DMS79 treated with DMSO at 0.1 percent for 48 hours (cell line): ENCODE measurements around the gene CIAO2B.
"Not testable (repeated sequence)": the region's sequence is repeated elsewhere in the genome, so short reads cannot be mapped to it uniquely, and the experiment has no call there.

Experiments
- DNase-seq: peaks from one replicate; lab custom pipeline; 2025; lab: John Stamatoyannopoulos, UW

The CIAO2B gene

DNA sequence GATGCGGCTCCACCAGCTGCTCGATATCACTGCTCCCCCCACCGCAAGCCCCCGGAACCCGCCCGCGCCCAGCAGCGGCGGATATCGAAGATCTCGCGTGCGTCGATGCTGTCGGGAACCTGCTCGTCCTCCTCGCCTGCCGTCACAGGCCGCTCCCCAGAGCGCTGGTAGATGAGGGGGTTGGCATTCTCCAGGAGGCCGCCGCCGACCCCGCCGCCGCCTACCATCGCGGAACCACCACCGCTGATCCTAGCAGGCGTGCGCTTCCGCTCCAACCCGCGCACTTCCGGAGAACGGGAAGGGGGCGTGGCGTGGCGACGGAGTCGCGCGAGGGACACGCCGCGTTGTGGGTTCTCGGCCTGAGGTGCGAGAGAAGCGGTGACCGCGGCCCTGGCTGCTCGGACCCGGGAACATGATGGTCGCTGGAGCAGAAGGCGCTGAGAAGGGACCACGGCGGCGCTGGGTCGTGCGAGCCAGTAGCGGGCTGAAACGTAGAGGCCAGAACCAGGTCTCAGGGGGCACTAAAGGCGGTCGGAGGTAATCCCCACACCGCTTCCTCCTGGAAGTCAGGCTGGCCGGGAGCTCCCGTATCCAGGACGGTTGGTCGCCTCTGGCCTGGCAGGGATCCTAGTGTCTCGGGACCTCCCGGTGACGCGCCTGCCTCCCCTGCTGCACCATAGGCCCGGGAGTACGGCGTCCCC lies at the start of gene CIAO2B:
CIAO2B (minus strand) TSS at position 265 of the 701 bp plus-strand sequence; CDS start at position 227, 38 bp downstream.
- peak; percentile 43 for DNase-seq

DNA sequence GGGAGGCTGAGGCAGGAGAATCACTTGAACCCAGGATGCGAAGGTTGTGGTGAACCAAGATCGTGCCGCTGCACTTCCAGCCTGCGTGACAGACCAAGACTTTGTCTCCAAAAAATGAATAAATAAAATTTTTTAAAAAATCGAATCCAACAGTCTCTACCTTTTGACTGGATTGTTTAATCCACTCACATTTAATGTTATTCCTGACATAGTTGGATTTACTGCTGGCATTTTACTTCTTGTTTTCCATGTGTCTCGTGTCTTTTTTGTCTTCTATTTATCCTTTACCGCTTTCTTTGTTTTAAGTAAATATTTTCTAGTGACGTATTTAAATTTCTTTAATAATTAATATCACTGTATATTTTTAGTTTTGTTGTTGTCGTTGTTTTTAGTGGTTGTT lies 48.8 kb upstream of the CIAO2B start:
- no peak for DNase-seq

DNA sequence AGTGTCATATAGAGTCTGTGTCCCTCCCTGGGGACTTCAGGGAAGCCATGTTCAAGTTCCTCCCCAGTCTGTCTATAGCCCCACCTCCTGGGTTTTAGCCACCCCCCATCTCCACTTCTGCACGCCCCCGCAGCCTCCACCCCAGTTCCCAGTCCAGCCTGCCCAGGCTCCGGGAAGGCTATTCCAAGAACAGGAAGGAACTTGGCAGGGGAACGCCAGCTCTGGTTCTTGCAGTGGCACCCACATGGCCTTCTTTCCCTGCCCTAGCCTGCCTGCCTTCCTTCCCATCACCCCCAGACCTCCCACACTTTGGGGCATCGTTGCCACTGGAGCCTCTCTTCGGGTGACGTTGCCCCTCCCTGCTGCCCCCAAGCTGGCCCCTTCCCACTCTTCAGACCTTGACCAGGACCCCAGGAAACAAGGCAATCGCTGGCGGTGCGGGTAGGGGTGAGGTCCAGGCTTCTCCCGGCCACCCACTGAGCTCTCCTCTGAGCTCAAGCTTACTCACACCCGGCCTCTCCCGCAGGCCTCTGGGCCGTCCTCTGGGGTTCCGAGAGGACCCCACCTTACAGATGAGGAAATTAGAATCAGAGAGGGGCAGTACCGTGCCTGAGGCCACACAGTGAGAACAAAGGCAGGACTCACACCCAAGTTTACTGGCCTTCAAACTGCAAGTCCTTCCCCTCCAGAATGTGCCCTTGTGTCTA lies 45.0 kb upstream of the CIAO2B start:
- DNase-seq, result no peak

DNA sequence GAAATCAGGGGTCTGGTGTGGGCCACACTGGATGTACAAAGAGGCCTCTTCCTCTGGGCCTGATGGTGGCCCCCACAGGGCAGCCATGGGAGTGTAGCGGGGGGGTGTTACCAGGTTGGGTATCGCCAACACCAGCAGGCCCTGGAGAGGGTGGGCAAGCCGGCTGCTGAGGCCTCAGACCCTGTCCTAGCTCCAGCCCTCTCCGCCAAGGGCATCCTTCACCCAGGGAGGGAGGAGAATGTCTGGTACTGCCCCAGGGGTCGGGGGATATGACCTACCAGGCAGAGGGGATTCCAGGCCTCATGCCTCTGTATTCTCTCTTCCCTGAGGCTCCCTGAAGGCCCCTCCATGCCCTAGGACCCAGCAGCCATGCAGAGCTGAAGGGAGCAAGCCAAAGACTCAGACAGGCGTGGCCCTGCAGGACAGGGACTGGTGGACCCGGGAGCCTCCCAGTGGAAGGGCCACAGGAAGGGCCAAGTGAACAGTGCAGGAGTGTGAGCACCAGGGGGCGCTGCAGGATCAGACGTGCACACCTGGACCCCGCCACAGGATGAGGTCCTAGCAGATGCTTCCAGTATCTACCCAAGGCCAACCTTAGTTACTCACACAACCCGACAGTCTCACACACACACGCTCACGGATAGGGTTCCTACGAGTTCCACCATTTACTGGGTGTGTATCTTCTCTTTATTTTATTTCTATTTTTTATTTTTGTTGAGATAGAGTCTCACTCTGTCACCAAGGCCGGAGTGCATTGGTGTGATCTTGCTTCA lies 43.3 kb upstream of the CIAO2B start:
- peak; percentile 58 for DNase-seq

DNA sequence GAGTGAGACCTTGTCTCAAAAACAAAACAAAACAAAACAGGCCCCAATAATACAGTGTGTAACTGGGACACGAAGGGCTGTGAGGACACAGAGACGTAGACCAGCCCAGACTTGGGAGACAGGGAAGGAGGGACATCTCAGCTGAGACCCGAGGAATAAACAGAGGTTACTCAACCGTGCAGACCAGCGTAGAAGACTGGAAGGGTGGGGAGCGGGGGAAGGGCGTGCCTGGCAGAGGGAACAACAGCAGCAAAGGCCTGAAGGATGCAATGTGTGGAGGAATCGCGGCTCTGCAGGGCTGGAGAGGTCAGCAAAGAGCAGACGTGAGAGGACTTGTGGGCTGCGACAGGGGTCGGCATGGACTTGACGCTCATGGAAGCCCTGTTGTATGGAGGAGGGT lies 42.5 kb upstream of the CIAO2B start:
- no peak for DNase-seq

DNA sequence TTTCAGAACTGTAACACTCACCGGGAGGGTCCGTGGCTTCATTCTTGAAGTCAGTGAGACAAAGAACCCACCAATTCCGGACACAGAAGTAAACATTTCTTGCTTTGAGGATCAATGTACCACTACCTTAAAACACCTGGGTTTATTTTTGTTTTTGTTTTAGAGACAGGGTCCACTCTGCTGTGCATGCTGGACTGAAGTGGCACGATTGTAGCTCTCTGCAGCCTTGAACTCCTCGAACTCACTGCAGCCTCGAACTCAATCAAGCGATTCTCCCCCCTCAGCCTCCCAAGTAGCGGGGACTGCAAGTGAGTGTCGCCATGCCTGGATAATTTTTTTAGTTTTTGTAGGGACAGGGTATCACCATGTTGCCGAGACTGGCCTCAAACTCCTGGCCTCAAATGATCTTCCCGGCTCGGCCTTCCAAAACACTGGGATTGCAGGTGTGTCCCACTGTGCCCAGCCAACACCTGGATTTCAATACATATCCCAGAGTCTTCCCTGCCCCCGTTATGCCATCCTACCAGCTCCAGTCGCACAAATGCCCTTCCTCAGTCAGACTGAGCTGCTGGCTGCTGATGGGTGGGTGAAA lies 41.2 kb upstream of the CIAO2B start:
- no peak for DNase-seq

DNA sequence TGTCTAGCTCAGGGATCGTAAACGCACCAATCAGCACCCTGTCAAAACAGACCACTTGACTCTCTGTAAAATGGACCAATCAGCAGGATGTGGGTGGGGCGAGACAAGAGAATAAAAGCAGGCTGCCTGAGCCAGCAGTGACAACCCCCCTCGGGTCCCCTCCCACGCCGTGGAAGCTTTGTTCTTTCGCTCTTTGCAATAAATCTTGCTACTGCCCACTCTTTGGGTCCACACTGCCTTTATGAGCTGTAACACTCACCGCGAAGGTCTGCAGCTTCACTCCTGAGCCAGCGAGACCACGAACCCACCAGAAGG lies 40.7 kb upstream of the CIAO2B start:
- not testable (repeated sequence) for DNase-seq

DNA sequence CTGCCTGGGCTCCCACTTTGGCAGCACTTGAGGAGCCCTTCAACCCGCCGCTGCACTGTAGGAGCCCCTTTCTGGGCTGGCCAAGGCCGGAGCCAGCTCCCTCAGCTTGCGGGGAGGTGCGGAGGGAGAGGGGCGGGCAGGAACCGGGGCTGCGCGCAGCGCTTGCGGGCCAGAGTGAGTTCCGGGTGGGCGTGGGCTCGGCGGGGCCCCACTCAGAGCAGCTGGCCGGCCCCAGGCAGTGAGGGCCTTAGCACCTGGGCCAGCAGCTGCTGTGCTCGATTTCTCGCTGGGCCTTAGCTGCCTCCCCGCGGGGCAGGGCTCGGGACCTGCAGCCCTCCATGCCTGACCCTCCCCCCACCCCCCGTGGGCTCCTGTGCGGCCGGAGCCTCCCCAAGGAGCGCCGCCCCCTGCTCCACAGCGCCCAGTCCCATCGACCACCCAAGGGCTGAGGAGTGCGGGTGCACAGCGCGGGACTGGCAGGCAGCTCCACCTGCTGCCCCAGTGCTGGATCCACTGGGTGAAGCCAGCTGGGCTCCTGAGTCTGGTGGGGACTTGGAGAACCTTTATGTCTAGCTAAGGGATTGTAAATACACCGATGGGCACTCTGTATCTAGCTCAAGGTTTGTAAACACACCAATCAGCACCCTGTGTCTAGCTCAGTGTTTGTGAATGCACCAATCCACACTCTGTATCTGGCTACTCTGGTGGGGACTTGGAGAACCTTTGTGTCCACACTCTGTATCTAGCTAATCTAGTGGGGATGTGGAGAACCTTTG lies 40.1 kb upstream of the CIAO2B start:
- DNase-seq, result not testable (repeated sequence)

DNA sequence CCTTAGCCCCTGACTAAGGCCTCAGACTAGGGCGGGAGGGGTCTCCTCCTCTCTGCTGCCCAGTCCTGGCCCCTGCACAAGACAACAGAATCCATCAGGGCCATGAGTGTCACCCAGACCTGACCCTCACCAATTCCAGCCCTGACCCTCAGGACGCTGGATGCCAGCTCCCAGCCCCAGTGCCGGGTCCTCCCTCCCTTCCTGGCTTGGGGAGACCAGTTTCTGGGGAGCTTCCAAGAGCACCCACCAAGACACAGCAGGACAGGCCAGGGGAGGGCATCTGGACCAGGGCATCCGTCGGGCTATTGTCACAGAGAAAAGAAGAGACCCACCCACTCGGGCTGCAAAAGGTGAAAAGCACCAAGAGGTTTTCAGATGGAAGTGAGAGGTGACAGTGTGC lies 39.5 kb upstream of the CIAO2B start:
- DNase-seq, result no peak

DNA sequence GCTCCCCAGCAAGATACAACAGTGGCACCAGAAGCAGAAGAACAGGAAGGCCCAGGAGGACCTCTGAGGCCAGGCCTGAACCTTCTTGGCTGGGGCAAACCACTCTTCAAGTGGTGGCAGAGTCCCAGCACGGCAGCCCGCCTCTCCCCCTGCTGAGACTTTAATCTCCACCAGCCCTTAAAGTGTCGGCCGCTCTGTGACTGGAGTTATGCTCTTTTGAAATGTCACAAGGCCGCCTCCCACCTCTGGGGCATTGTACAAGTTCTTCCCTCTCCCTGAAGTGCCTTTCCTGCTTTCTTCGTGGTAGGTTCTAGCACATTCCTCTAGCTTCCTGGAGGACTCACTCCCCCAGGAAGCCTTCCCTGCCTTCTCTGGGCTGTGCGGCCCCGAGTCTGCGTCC lies 38.8 kb upstream of the CIAO2B start:
- DNase-seq, result no peak

DNA sequence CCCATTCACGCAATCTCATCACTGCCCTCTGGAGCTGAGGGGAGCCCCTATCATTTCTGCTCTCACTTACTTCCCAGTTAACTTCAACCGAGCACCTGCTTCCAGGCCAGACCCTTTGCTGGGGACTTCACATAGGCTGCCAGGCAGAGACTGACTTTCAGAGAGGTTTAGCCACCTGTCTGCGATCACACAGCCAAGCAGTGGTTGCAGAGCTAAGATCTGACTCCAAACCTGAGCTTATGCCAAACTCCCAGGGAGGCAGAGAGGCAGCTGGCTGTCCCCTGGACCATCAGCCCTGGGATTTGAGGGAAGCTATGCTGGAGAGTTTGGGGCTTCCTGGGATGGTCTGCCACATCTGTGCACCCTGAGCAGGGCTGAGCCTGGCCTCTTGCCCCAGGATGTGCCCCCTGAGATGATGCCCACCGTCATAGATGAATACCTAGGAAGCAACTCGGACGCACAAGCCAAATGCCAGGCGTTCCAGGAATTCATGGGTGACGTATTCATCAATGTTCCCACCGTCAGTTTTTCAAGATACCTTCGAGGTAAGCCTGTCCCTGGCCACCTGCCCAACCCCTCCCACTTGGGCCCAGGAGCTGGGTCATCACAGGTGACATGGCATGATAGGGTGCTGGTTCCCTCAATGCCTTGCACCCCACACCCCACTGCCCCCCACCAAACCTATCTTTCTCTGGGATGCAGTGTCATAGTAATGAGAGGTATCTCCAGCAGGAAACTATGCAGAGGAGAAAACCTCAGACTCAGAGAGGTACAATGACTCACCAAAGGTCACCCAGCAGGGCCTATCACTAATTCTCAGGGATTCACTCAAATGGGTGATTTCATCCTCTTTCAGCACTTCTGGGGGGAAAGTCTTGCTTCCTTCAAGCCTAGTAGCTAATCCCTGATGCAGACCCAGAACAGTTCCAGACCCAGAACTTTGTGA lies 36.8 kb upstream of the CIAO2B start:
- DNase-seq, result no peak

DNA sequence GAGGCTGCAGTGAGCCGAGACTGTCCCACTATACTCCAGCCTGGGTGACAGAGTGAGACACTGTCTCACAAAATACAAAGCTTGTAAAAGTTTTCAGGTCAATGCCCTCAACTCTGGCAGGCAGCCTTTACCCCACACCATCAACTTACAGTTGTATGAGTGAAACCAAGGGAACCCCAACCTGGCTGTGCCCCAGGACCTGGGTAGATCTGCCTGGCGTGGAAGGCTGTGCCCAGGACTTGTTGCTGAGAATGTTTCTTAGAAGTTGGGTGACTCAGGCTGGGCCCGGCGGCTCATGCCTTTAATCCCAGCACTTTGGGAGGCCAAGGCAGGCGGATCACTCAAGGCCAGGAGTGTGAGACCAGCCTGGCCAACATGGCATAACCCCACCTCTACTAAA lies 34.6 kb upstream of the CIAO2B start:
- no peak for DNase-seq

DNA sequence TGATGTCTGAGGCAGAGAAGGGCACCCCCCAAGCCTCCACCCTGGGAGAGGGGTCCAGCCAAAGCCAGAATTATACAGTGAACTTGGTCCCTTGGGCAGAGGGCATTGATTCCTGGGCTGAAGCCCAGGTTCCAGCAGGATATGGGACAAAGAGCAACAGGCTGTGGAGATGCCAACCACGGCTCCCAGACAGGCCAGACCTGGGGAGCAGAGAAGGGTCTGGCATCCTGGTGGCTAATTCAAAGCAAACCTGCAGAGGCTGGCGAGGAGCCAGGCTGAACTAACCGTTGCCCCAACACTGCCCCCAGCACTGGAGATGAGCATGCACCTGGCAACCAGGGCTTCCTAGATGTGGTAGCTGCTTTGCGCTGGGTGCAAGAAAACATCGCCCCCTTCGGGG lies 29.8 kb upstream of the CIAO2B start:
- DNase-seq, result no peak

DNA sequence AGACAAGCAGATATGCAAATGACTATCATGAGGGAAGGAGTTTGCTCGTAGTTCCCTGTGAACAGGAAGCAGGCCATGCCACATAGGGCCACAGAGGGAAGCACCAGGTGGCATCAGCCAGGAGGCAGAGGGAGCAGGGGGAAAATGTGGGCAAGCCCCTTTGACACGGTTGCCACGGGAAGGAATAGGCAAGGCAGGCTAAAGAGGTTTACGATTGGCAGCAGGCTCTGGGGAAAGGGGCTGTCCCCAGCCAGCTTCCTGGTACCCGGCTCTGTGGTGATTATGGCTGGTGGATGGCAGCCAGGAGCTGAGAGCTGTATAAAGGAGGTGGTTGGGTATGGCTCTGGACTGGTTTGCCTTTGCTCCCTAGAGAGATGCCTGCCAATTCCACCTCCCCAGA lies 27.7 kb upstream of the CIAO2B start:
- no peak for DNase-seq

DNA sequence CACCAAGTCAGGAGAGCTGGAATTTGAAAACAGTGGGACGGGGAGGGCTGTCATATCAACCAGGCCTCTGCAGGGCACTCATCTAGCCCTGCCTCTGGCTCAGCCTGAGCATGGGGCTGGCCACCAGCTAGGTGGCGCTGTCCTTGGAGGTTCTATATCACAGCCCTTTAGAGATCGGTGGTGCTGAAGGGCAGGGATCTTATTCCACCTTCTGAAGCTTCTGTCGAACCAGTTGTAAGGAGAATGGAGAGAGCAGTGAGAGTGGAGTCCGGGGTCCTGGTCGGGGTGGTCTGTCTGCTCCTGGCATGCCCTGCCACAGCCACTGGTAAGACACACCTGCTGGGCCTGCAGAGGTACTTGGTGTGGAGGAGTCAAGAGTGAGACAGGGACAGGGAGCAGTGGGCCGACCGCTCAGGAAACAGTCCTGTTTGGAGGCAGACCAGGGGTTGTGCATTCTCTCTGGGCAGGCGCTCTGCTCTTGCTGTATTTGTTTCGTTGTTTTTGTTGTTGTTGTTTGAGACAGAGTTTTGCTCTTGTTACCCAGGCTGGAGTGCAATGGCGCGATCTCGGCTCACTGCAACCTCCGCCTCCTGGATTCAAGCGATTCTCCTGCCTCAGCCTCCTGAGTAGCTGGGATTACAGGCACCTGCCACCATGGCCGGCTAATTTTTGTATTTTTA lies 27.0 kb upstream of the CIAO2B start, which contains the start of gene CES3:
CES3 (plus strand) TSS at position 202 of the 680 bp plus-strand sequence; CDS start at position 244, 42 bp downstream.
- DNase-seq, result no peak

DNA sequence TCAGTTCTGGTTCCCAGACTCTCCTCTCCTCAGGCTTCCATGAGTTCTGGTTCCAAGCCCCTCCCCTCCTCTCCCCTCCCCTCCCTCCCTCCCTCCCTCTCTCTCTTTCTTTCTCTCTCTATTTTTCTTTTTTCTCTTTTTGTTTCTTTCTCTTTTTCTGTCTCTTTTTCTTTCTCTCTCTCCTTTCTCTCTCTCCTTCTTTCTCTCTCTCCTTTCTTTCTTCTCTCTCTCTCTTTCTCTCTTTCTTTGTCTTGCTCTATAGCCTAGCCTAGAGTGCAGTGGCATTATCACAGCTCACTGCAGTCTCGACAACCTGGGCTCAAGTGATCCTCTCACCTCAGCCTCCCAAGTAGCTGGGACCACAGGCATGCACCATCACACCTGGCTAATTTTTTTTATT lies 26.1 kb upstream of the CIAO2B start:
- DNase-seq, result no peak

DNA sequence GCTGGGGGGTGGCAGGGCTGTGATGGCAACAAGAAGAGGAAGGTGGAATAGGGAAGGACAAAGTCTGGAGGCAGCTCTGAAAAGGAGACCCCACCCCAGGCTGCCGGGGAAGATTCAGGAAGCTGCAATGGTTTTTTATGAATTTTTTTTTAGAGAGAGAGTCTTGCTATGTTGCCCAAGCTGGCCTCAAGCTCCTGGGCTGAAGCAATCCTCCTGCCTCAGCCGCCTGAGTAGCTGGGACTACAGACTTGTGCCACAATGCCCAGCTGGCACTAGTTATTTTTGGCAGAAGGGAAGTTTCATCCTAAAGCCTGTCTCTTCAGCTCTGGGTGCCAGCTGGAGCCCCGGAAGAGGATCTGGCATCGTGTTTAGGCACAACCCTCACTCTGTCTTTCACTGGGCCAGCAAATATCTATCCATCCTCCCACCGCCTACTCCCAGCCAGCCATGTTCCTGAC lies 25.5 kb upstream of the CIAO2B start:
- no peak for DNase-seq

DNA sequence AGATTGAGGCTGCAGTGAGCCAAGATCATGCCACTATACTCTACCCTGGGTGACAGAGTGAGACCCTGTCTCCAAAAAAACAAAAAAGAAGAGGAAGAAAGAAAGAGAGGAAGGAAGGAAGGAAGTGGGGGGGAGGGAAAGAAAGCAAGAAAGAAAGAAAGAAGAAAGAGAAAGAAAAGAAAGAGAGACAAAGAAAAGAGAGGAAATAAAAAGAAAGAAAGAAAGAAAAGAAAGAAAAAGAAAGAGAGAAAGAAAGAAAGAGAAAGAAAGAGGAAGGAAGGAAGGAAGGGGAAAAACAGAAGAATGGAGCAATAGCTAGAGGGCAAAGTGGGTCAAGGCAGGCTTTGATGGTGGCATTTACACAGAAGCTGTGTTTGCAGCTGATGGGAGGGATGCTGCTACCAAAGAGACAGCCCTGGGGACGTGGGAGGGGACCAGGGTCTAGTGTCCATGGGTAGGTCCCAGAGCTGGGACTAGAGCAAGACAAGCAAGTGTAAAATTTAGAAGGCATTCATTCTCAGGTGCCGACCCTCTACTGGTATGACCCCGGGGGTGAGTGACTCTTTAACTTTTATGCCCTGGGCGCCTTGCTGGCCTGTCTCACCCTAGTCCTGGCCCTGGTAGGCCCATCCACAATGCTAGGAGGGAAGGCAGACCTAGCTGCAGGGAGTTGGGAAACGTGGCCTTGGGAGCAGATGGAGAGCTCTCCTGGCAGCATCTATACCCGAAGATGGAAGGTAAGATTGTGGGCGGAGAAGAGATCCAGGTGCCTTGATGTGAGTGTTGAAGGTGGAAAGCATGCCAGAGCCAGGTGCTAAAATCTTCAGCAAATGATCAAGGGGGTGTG lies 24.9 kb upstream of the CIAO2B start:
- no peak for DNase-seq

DNA sequence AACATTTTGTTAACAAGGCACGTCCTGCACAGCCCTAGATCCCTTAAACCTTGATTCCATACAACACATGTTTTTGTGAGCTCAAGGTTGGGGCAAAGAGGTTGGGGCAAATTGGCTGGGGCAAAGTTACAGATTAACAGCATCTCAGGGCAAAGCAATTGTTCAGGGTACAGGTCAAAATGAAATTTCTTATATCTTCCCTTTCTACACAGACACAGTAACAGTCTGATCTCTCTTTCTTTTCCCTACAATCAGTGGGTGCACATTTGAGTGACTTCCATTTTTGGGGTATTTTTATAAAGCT lies 21.9 kb upstream of the CIAO2B start:
- not testable (repeated sequence) for DNase-seq
